Sigmoid colon (tissue), 7 donors: ENCODE data around the gene MEGF8. TPM values are rescaled to one million over a fixed set of nuclear protein-coding genes. Genes with fewer than 3 reads are reported as not detected.

ENCODE experiments used
- DNase-seq: peaks from one replicate; pipeline ENCODE4 v3.0.0-alpha.2; 2019
- H3K27ac ChIP-seq, 4 donors: fragments of 200-600 bp; sonication (generic); one replicate each; pipeline ENCODE4 v1.5.1; 2016 to 2019; ENCODE audit warnings: mild to moderate bottlenecking in 1 of 4
- H3K27me3 ChIP-seq, 3 donors: fragments of 200-600 bp; sonication (generic); one replicate each; pipeline ENCODE4 v1.5.1; 2019; ENCODE audit warnings: mild to moderate bottlenecking in 1 of 3
- H3K36me3 ChIP-seq, 4 donors: fragments of 200-600 bp; sonication (generic); one replicate each; pipeline ENCODE4 v1.5.1; 2016 to 2019
- H3K4me1 ChIP-seq, 4 donors: fragments of 200-600 bp; sonication (generic); one replicate each; pipeline ENCODE4 v1.5.1; 2017 to 2019
- H3K4me3 ChIP-seq, 4 donors: fragments of 200-600 bp; sonication (generic); one replicate each; pipeline ENCODE4 v1.5.1; 2017 to 2019; ENCODE audit warnings: mild to moderate bottlenecking in 2 of 4, moderate library complexity in 1 of 4
- H3K9me3 ChIP-seq, 4 donors: fragments of 200-600 bp in 3 of 4; sonication (generic) in 3 of 4; one replicate each; pipeline versions ENCODE4 v1.5.1 to v1.6.1; 2013 to 2019
- EP300 ChIP-seq, 4 donors: sonication (generic); formaldehyde crosslinking; IDR thresholded peaks; one replicate each; pipeline ENCODE4 v1.6.1; 2017; ENCODE audit warnings: antibody characterized with exemption in 4 of 4
- POLR2A ChIP-seq, 2 donors: fragments of 450-650 bp; IDR thresholded peaks; one replicate each; pipeline ENCODE4 v1.6.1; 2016; ENCODE audit warnings: antibody characterized with exemption in 2 of 2, mild to moderate bottlenecking in 2 of 2, moderate library complexity in 2 of 2
- POLR2AphosphoS5 ChIP-seq, 4 donors: sonication (generic); formaldehyde crosslinking; IDR thresholded peaks; one replicate each; pipeline ENCODE4 v1.6.1; 2017; ENCODE audit warnings: antibody characterized with exemption in 4 of 4
- WGBS, 2 donors: extraction: QIAGEN DNeasy Blood & Tissue Kit; methylation state at CpG; one replicate each; pipeline ENCODE4 v1.1.7; 2013; 5-methylcytosine and 5-hydroxymethylcytosine counted together
- intact Hi-C: fragments of 100-400 bp; cut with DNase I; formaldehyde crosslinking; loops from one replicate; pipeline ENCODE4 v1.15.1; 2023
- polyA plus RNA-seq, 3 donors: library from polyadenylated mRNA; stranded (reverse); fragments of 200-250 nt; gene quantifications; one replicate each; pipeline ENCODE4 v1.2.3, GENCODE V29; 2013
- total RNA-seq, 4 donors: library from RNA; depleted of rRNA; stranded (reverse); fragments of >200 nt; gene quantifications; one replicate each; pipeline ENCODE4 v1.1.0, GENCODE V29; 2016
- TF ChIP-seq, protein P1 (sequence below), 4 experiments: fragments of 450-650 bp in 3 of 4; fragments of 200-600 bp in 1 of 4; IDR thresholded peaks; one replicate each; pipeline ENCODE4 v1.5.1; 2016 to 2019; ENCODE audit warnings: antibody characterized with exemption in 4 of 4, mild to moderate bottlenecking in 3 of 4, moderate library complexity in 2 of 4
- donor health status: healthy with polysubstance abuse.
- donor health status: Bipolar disorder and iron deficiency.
- donor health status: healthy.

The MEGF8 gene
- total and polyA plus RNA-seq, 7 donors = 1.8 to 21.6 (median 5.9) TPM

DNA sequence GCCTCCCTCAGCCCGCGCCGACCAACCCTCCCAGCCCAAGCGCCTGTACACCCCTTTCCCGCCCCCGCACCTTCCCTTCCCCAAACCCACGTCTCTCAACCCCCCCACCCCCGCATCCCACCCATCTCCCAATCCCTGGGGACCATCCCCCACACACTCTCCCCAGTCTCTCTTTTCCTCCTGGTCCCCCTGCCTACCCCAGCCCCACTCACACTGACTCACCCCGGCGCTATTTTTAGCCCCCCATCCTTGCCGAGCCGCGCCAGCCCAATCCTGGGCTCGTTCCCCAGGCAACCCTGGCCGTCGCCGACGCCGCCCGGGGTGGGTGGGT, 44.7 kb upstream of the MEGF8 start:
- Histone ChIP-seq H3K27me3 (no peaks in the 10 kb centered on the region), H3K4me1 (peaks cover 0 to 89% (median 74%) of the 10 kb centered on the region in 4 donors), H3K9me3 (no peaks in the 10 kb centered on the region), H3K27ac (peak overlapping the region; percentile 94 to 99 (median 96)), H3K36me3 (no peaks in the 10 kb centered on the region), H3K4me3 (peak overlapping the region; percentile 66 to 80 (median 73))
- DNase-seq = no peak
- intact Hi-C loops = loop anchor here (2.0 kb wide), 1 partner anchor 26 kb away; the partner anchor contains the start of gene ERF
- no peak for TF ChIP-seq POLR2AphosphoS5 (IDR thresholded peaks at IDR 0.05)
- TF ChIP-seq, protein P1, sequence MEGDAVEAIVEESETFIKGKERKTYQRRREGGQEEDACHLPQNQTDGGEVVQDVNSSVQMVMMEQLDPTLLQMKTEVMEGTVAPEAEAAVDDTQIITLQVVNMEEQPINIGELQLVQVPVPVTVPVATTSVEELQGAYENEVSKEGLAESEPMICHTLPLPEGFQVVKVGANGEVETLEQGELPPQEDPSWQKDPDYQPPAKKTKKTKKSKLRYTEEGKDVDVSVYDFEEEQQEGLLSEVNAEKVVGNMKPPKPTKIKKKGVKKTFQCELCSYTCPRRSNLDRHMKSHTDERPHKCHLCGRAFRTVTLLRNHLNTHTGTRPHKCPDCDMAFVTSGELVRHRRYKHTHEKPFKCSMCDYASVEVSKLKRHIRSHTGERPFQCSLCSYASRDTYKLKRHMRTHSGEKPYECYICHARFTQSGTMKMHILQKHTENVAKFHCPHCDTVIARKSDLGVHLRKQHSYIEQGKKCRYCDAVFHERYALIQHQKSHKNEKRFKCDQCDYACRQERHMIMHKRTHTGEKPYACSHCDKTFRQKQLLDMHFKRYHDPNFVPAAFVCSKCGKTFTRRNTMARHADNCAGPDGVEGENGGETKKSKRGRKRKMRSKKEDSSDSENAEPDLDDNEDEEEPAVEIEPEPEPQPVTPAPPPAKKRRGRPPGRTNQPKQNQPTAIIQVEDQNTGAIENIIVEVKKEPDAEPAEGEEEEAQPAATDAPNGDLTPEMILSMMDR (IDR thresholded peaks at IDR 0.05) = no peak
- no peak for TF ChIP-seq POLR2A (IDR thresholded peaks at IDR 0.05)
- no peak for TF ChIP-seq EP300 (IDR thresholded peaks at IDR 0.05)
- 2% methylated on average over 20 of the region's 20 CpGs for WGBS, 2 donors

DNA sequence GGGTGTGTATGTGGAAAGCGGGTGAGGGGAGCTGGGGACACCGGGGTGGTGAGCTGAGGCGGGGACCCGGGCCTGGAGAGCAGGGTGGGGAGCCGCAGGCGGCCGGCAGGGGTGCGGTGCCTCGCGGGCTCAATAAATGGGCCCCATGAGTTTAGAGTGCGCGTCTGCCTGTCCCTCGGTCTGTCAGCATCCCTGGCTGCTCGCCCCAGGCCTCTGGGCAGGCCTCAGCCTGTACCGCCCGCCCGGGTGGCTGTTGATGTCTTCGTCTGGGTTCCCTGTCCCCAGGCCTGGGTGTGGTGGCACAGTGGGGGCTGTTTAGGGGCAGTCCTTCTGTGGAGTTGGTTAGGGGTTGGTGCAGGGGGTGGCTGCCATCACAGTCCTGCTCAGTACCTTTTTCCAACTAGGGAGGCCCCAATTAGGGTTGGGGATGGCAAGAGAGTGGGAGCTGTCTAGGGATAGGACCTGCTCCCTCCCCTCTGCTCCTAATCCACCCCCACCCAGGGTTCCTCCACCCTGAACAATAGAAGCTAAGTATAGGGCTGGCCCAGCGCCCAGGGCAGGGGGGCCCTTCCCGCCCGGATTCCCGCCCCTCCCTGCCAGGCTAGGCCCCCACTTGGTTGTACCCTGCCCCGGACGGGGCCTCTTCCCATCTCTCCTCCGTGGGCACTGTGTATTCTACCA, 44.1 kb upstream of the MEGF8 start:
- intact Hi-C loops = loop anchor here (2.0 kb wide), 1 partner anchor 26 kb away; the partner anchor contains the start of gene ERF

DNA sequence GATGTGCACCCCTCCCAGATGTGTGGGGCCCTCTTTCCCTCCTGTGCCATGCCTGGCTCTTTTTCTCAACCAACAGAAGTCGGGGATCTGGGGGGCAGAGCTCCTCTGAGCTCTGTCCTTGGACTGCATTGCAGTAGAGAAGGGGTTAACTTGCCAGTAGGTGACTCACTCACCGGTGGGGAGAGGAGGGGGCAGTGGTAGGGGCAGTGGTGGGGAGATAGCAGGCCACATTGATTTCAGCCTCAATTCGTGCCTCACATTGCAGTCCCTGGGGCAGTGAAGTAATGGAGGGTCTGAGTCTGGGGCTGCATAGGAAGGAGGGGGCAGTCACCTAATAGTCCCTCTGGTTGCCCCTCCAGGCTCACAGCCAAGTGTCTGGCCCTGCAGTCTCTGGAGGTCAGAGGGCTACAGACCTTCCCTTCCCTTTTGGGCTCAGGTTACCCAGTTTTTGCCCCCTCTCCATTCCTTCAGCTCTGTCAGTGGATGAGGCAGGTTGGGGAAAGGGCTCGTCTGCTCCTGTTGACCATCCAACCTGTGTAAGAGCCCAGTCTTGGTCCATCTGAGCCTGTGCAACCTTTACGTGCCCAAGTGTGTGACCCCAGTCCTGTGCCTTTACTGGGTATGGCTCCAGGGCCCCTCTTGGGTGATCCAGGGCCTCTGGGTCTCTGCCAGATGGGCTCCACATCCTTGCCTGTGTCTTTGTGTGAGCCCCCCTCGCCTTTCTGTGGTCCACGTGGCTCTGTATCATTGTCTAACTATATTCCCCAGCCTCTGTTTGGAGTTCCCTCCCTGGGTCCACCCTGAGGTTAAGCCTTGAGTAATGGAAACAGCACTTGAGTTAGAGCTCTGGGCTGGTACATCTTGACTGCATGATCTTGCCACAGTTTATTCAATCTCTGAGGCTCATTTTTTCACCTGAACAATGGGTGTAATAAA, 43.3 kb upstream of the MEGF8 start:
- Histone ChIP-seq H3K27ac (peak overlapping the region; percentile 94 to 99 (median 96)), H3K9me3 (no peaks in the 10 kb centered on the region), H3K4me1 (peaks cover 0 to 87% (median 78%) of the 10 kb centered on the region in 4 donors), H3K4me3 (peak overlapping the region in 3 of 4 donors; percentile 66 to 80 (median 69)), H3K27me3 (no peaks in the 10 kb centered on the region), H3K36me3 (peaks cover 0 to 4% (median 1%) of the 10 kb centered on the region in 4 donors)
- DNase-seq = peak; percentile 76
- TF ChIP-seq EP300 (IDR thresholded peaks at IDR 0.05) = no peak
- WGBS, 2 donors = 41 to 57% methylated on average over 7 of the region's 7 CpGs
- intact Hi-C loops = loop anchor here (2.0 kb wide), 1 partner anchor 27 kb away; the partner anchor contains the start of gene ERF

More for the DNA sequence above, 44.1 kb upstream of the MEGF8 start:
- Histone ChIP-seq H3K36me3 (no peaks in the 10 kb centered on the region), H3K27ac (peak overlapping the region; percentile 94 to 99 (median 96)), H3K9me3 (no peaks in the 10 kb centered on the region), H3K27me3 (no peaks in the 10 kb centered on the region), H3K4me3 (peak overlapping the region; percentile 66 to 80 (median 73)), H3K4me1 (peaks cover 0 to 89% (median 78%) of the 10 kb centered on the region in 4 donors)
- WGBS, 2 donors = 10 to 12% methylated on average over 25 of the region's 25 CpGs
- TF ChIP-seq EP300 (IDR thresholded peaks at IDR 0.05) = no peak
- TF ChIP-seq POLR2AphosphoS5 (IDR thresholded peaks at IDR 0.05) = peak in 1 of 4 donors; percentile 10
- peak; percentile 85 for DNase-seq

DNA sequence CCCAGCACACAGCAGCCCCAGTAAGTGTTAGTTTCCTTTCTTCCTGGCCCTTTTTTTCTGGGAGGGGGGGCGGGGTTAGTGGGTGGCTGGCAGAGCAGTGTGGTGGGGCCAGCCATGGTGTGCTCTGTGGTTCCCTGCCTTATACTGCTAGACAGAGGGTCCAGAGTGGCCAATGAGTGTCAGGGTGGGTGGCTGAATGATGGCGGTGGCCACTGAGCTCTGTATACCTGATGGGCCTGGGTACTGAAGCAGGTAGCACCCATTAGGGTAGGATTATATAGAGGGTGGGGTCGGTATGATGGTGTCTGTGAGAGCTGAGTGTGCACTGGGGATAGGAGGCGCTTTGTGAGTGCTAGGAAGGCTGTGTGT, 42.6 kb upstream of the MEGF8 start:
- Histone ChIP-seq H3K27me3 (no peaks in the 10 kb centered on the region), H3K27ac (peak overlapping the region; percentile 94 to 99 (median 96)), H3K4me3 (peak overlapping the region in 1 of 4 donors; percentile 76), H3K36me3 (peaks cover 0 to 11% (median 8%) of the 10 kb centered on the region in 4 donors), H3K4me1 (peaks cover 0 to 80% (median 71%) of the 10 kb centered on the region in 4 donors), H3K9me3 (no peaks in the 10 kb centered on the region)
- WGBS, 2 donors = 42 to 48% methylated on average over 4 of the region's 4 CpGs
- peak; percentile 68 for DNase-seq
- TF ChIP-seq, protein P1 (IDR thresholded peaks at IDR 0.05) = no peak
- TF ChIP-seq POLR2AphosphoS5 (IDR thresholded peaks at IDR 0.05) = no peak
- TF ChIP-seq EP300 (IDR thresholded peaks at IDR 0.05) = no peak
- TF ChIP-seq POLR2A (IDR thresholded peaks at IDR 0.05) = no peak
- intact Hi-C loops = no loop called here

DNA sequence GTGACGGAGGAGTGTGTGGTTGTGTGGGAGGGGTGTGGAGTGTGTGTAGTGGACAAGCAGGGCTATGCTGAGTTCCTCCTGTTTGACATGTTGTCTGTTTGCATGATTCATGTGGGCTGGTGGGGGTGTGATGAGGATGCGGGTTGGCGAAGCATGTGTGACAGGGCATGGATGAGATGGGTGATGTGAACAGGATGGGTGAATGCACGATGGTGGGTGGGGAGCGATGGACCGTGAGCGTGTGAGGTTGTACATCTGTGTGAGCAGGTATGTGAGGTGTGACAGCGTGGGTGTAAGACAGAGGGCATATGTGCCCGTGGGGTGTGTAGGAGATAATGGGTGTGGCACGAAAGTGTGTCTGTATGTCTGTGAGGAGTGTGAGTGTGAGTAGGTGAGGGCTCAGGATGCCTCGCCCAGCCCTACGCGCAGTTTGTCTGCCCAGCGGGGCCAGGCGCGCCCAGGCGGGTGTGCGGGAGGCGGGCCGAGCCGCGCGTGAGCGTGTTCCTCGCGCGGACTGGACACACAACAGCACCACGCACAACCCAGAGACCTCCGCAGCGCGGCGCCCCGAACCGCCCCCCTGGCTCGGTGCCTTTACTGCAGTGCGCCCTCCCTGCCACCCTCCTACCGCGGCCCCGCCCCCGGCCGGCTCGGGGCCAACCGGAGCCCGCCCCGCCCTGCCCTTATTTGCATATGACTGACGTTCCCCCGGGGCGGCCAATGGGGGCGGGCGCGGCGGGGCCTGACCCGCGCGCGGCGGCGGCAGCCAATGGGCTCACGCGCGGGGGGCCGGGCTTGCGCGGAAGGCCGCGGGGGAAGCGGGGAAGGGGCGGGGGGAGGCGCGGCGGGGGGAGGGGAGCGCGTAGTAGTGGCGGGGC, 42.0 kb upstream of the MEGF8 start:
- H3K27me3 ChIP-seq = no peaks in the 10 kb centered on the region
- peak; percentile 99 for DNase-seq
- TF ChIP-seq, protein P1 (IDR thresholded peaks at IDR 0.05) = no peak
- TF ChIP-seq EP300 (IDR thresholded peaks at IDR 0.05) (no peak), POLR2AphosphoS5 (IDR thresholded peaks at IDR 0.05) (peak; percentile 81 to 90 (median 88)), POLR2A (IDR thresholded peaks at IDR 0.05) (peak; percentile 57 to 69)
- H3K27ac ChIP-seq = peak overlapping the region; percentile 94 to 99 (median 96)
- 1 to 2% methylated on average over 73 to 74 of the region's 74 CpGs for WGBS, 2 donors
- H3K4me3 ChIP-seq = peak overlapping the region; percentile 18 to 76 (median 70)
- no peaks in the 10 kb centered on the region for H3K9me3 ChIP-seq
- intact Hi-C loops = loop anchor here (2.0 kb wide), 1 partner anchor 63 kb away; the partner anchor contains the start of gene ZNF526
- peaks cover 0 to 18% (median 14%) of the 10 kb centered on the region in 4 donors for H3K36me3 ChIP-seq
- peaks cover 0 to 74% (median 65%) of the 10 kb centered on the region in 4 donors for H3K4me1 ChIP-seq
